ENCODE results near the gene TNFSF11.

Gene TNFSF11

GRCh38 chr13:42656161-42656560 is 82.2 kb downstream of the TNFSF11 start:
- DNase-seq, result no peak

DNA sequence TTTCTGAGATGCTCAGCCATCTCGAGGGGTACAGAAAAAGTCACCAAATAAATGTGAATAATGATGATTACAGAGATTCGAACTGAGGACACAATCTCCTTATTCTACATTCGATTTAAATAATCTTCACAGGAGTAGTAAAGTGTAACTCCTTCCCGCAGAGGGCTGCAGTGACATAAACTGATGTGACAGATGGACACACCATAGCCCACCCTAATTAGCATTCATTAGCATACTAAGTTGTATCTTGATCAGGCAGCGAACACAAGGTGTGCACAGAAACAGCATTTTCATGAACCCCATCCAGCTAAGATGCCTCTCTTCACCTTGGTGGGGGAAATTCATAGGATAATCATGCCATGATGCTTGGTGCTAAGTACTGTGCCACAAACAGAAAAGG is 83.0 kb downstream of the TNFSF11 start:
- DNase-seq, result no peak

Data from 8988T (cell line).